Fibroblast of peridontal ligament (primary cell): Measurements from ENCODE around the gene CSTPP1.

ENCODE experiments used
- DNase-seq: peaks from one replicate; pipeline ENCODE4 v3.0.0-alpha.2; 2010; ENCODE audit errors: extremely low read depth

CSTPP1 gene

GRCh38 chr11:47160753-47161133, 224.2 kb downstream of the CSTPP1 start:
- no peak for DNase-seq

GRCh38 chr11:47161134-47161854, 224.7 kb downstream of the CSTPP1 start:
- DNase-seq: peak; percentile 69

DNA sequence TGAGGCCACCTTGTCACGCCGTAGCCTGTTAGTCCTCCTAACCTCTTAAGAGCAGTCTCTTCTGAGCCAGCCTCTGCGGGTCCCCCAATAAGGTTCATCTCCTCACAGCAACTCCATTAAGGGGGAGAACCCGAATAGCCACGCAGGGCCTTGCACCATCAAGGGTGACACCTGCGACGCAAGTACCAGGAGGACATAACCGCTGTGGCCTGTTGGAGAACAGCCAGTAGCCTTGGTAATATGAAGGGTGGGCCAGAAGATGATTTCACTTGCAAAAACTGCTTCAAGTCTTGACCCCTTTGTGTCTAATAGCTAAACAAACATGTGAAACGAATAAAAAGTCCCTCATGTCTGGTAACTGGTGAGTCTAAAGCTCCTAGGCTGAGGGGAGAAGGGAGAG, 225.3 kb downstream of the CSTPP1 start:
- no peak for DNase-seq

DNA sequence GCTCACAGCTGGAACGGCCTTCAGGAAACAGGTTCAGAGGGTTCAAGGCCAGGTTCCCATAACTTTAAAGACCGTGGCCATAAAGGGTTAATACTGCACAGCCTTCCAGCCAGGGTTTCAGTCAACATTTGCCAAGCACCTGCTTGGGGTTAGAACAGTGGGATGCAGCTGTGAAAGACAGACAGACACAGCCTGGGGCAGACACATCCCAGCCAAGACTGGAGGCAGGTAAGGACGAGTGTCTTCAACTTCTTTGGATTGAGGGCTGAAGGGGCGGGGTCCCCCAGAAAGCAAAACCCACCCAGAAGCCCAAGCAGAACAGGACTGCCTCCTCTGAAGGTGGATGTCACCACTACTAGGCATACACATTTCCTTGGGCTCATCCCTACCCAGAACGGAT, 225.9 kb downstream of the CSTPP1 start:
- no peak for DNase-seq

- peak; percentile 40 for DNase-seq
Measured at GRCh38 chr11:47163193-47163592, 226.6 kb downstream of the CSTPP1 start.

GRCh38 chr11:47163898-47164297, 227.3 kb downstream of the CSTPP1 start:
- no peak for DNase-seq

- no peak for DNase-seq
Measured at GRCh38 chr11:47164321-47164720, 227.8 kb downstream of the CSTPP1 start.

GRCh38 chr11:47165253-47165840, 228.8 kb downstream of the CSTPP1 start:
- DNase-seq: no peak

GRCh38 chr11:47166368-47166767, 229.8 kb downstream of the CSTPP1 start:
- DNase-seq: no peak

DNA sequence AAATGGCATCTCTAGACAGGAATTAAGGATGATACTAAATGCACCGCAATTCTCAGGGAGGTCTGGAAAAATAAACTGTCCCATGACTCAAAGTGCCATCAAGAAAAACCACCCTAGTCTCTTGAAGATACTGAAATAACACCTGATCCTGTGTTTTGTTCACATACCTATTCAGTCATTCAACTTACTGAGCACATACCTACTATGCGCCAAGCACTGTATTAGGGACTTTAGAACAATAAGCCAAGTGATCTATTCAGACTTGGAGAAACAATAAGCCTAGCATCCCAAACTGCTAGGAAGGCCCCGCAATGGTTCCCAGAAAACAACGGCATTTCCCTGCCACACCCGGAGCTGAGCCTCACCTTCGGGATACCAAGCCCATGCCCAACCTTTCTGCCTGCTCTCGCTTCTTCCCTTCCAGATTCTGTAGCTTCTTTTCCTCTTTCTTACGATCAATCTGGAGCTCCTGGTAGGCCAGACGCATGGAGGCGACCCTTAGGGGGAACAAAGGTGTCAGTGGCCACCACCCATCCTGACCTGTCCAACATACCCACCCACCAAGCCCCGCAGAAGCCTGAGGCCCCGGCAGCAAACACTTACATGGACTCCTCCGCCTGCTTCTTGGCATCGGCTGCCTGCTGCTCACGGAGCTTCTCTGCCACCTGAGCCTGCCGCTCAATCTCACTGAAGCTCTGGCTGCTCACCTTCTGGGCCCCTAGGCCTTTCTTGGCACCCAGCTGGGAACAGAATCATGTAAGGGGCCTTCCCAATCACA, 234.7 kb downstream of the CSTPP1 start:
- no peak for DNase-seq

- no peak for DNase-seq
Measured at GRCh38 chr11:47171856-47172255, 235.3 kb downstream of the CSTPP1 start.

- no peak for DNase-seq
Measured at GRCh38 chr11:47172740-47173336, 236.3 kb downstream of the CSTPP1 start.

GRCh38 chr11:47175746-47176327, 239.3 kb downstream of the CSTPP1 start:
- no peak for DNase-seq

GRCh38 chr11:47176328-47177228, 240.0 kb downstream of the CSTPP1 start, which contains the start of gene ARFGAP2:
ARFGAP2 (minus strand) TSS chr11:47176879; CDS start chr11:47176853, 26 bp downstream.
- peak; percentile 90 for DNase-seq

DNA sequence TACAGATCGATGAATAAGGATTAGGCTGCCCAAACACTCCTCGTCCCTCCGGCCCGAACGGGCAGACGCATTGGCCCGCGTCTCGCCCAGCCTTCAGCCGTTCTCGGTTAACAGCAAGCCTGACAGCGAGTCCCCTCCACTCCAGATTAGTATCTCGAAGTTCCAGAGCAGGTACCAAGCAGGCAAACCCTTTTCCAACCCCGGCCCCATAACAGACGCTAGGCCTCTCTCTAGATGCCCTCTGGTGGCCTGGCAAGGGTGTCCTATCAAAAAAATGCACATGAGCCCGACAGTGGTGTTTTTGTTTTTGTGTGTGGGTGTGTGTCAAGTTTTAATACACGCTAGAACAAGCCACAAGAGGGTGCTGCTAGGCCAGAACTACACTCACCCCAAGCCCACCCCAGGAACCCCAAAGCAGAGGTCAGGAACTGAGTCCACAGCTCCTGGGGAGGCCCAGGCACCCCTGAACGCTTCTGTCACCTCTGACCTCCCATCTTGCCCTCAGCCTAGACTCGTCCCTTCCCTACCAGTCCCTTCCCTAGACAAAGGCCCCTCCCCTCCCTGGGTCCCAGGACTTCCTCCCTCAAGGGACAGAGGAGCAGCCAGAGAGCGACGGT, 240.8 kb downstream of the CSTPP1 start:
- peak; percentile 82 for DNase-seq

DNA sequence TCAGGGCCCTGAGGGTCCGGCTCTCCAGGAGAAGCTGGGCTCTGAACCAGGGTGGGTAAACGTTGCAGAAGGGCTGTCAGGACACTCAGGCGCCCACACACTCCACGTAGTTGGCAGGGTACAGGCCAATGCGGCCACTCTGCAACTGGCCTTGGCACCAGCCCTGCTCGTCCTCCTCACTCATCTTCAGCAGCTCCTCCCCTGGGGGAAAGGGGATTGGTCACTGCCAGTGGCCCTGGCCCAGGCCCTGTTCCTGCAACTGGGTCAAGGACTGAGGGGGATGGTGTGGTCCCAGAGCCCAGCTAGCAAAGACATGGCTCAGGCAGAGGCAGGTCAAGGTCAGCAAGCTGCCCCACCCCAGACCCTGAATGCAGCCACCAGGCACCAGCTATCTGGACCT, 241.3 kb downstream of the CSTPP1 start:
- DNase-seq: no peak

DNA sequence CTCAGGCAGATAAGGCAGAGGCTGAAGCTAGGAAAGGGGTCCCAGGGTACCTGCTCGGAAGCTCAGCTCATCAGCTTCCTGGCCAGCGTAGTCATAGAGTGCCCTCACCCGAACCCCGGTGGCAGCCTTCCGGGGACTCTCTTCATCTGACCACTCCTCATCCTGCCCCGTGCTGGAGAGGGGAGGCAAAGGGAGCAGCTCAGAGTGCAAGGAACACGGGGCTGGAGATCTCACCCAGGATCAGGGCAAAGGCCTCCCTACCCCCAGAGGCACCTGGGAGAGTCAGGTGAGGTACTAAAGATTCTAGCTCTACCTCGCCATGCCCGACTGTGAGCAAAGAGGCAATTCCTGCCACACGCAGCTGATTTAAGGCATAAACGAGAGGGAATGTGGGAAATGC, 241.8 kb downstream of the CSTPP1 start:
- no peak for DNase-seq

DNA sequence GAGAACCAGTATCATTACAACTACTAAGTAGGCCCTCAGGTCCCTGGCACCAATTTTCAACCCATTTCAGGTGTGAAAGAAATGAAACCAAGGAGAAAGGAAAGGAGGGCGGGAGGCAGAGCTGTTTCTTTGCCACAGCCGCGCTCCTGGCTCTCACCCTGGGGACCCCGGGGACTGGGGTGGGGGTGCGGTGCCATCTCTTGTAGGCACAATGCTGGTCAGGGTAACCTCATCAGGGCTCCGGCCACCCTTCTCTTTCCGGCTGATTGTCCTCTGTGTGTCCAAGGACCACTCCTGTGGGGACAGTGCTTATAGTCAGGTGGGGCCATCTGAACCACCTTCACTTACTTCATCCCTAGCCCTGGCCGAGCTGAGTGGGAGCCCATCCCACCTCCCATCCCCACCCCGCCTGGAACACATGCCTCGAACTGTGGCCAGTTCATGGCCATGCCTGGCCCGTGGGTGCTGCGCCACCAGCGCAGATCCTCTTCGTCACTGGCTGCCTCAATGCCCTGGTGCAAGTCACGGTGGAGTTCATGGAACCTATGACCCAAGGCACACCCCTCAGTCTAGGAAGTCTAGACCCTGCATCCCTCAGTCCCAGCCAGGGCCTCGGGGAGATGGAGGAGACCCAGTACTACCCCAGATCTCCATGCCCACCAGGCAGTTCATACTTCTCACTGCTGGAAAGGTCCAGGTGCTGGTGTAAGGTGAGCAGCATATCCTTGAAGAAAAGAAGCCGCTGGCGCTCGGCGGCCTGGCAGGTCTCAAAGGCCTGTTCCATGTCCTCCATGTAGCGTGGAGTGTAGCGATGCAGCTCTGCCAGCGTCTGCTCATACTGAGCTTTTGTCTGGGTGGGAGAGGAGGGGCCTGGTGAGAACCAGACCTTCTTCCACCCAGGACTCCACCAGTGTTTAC, 242.4 kb downstream of the CSTPP1 start:
- DNase-seq: no peak

- no peak for DNase-seq
Measured at GRCh38 chr11:47179655-47179991, 243.1 kb downstream of the CSTPP1 start.
